ENCODE results near the gene CASP8. TPM values are rescaled to one million over a fixed set of nuclear protein-coding genes. Genes with fewer than 3 reads are reported as not detected.

Gene CASP8
- total RNA-seq, 4 donors from 2014 or later = 4.9 to 17.9 (median 5.3) TPM

DNA sequence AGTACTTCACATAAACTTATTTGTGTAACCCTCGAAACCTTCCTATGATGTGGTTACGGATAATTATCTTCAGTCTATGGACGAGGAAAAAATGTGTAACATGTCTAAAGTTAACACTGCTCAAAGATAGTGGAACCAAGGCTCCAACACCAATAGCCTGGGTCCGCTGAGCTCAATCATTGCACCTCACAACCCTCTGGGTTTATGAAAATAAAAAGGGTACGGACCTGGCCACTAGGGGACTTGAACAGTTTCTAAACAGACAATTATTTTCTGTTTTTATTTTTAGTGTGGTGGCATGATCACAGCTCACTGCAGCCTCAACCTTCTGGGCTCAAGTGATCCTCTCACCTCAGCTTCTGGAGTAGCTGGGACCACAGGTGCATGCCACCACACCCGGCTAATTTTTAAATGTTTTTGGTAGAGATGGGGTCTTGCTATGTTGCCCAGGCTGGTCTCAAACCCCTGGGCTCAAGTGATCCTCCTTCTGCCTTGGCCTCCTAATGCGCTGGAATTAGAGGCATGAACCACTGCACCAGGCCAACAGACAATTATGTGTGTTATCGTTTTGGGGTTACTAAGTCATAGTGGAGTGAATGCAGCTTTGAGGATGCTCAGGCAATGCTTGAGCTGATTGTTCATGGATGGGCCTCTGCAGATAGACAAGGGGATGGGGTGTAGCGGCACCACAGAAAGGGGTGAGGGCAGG is 10.1 kb downstream of the CASP8 start:
- H3K4me3 ChIP-seq = no peak overlapping the region
- no peak for DNase-seq (ENCODE audit: extremely low spot score)
- WGBS = 93% methylated on average over 9 of the region's 9 CpGs
- TF ChIP-seq EP300 (IDR thresholded peaks at IDR 0.05) (no peak), POLR2AphosphoS5 (IDR thresholded peaks at IDR 0.05) (no peak), POLR2A (IDR thresholded peaks at IDR 0.05; ENCODE audit: low read depth) (no peak)
- TF ChIP-seq, protein P1, sequence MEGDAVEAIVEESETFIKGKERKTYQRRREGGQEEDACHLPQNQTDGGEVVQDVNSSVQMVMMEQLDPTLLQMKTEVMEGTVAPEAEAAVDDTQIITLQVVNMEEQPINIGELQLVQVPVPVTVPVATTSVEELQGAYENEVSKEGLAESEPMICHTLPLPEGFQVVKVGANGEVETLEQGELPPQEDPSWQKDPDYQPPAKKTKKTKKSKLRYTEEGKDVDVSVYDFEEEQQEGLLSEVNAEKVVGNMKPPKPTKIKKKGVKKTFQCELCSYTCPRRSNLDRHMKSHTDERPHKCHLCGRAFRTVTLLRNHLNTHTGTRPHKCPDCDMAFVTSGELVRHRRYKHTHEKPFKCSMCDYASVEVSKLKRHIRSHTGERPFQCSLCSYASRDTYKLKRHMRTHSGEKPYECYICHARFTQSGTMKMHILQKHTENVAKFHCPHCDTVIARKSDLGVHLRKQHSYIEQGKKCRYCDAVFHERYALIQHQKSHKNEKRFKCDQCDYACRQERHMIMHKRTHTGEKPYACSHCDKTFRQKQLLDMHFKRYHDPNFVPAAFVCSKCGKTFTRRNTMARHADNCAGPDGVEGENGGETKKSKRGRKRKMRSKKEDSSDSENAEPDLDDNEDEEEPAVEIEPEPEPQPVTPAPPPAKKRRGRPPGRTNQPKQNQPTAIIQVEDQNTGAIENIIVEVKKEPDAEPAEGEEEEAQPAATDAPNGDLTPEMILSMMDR (IDR thresholded peaks at IDR 0.05) = no peak
- no peaks in the 10 kb centered on the region for H3K27me3 ChIP-seq
- H3K27ac ChIP-seq (replicated peaks in 1 of 4) = no peak overlapping the region
- H3K36me3 ChIP-seq = peaks cover 10 to 81% (median 37%) of the 10 kb centered on the region in 4 donors
- H3K4me1 ChIP-seq = no peaks in the 10 kb centered on the region
- no peaks in the 10 kb centered on the region for H3K9me3 ChIP-seq
- intact Hi-C loops (cut with DNase I) = no loop called here

DNA sequence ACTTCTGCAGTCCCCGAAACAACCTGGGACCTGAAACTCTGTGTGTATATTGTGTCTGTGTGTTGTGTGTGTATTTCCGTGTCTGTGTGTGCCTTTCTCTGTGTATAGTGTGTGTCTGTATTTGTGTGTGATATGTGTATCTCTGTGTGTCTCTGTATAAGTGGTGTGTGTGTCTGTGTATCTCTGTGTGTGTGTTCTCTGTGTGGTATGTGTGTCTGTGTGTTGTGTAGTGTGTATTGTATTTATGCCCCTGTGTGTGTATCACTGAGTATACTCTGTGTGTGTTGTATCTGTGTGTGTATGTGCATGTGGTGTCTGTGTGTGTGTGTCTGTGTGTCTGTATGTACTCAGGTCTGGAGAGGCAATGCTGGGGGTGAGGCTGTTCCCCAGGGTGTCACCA is 11.6 kb downstream of the CASP8 start:
- TF ChIP-seq POLR2AphosphoS5 (IDR thresholded peaks at IDR 0.05) = no peak
- no peak for TF ChIP-seq EP300 (IDR thresholded peaks at IDR 0.05)
- no peak for TF ChIP-seq POLR2A (IDR thresholded peaks at IDR 0.05; ENCODE audit: low read depth)
- TF ChIP-seq, protein P1 (IDR thresholded peaks at IDR 0.05) = no peak
- Histone ChIP-seq H3K27me3 (no peaks in the 10 kb centered on the region), H3K36me3 (peaks cover 19 to 88% (median 47%) of the 10 kb centered on the region in 4 donors), H3K4me3 (no peak overlapping the region), H3K27ac (replicated peaks in 1 of 4) (no peak overlapping the region), H3K4me1 (no peaks in the 10 kb centered on the region), H3K9me3 (no peaks in the 10 kb centered on the region)
- no peak for DNase-seq (ENCODE audit: extremely low spot score)
- intact Hi-C loops (cut with DNase I) = no loop called here
- WGBS = 92% methylated on average over 2 of the region's 2 CpGs

DNA sequence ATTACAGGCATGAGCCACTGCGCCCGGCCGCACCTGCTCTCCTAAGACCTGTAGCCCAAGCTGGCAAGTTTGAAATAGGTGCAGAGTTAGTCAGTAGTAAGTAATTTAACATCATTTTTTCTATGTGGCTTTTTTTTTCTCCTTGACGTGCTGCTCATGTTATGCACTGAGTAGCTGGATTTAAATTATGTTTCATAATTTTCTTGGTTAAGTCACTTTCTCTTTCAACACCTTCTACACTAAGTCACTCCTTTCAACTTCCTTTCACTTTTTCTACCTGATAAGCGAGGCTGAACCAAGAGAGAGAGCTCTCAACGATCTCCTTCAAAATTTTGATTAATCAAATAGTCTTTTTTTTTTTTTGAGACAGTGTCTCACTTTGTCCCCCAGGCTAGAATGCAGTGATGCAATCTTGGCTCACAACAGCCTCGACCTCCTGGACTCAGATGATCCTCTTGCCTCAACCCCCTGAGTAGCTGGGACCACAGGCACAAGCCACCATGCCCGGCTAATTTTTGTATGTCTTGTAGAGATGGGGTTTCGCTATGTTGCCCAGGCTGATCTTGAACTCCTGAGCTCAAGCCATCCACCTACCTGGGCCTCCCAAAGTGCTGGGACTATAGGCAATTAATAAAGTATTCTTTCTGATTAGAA is 13.1 kb downstream of the CASP8 start:
- no peaks in the 10 kb centered on the region for H3K4me1 ChIP-seq
- WGBS = 89% methylated on average over 9 of the region's 9 CpGs
- DNase-seq (ENCODE audit: extremely low spot score) = peak; percentile 17
- H3K36me3 ChIP-seq = peaks cover 25 to 82% (median 46%) of the 10 kb centered on the region in 4 donors
- TF ChIP-seq POLR2AphosphoS5 (IDR thresholded peaks at IDR 0.05) (no peak), EP300 (IDR thresholded peaks at IDR 0.05) (no peak), POLR2A (IDR thresholded peaks at IDR 0.05; ENCODE audit: low read depth) (no peak)
- TF ChIP-seq, protein P1 (IDR thresholded peaks at IDR 0.05) = no peak
- H3K9me3 ChIP-seq = no peaks in the 10 kb centered on the region
- H3K4me3 ChIP-seq = no peak overlapping the region
- no peaks in the 10 kb centered on the region for H3K27me3 ChIP-seq
- intact Hi-C loops (cut with DNase I) = no loop called here
- no peak overlapping the region for H3K27ac ChIP-seq (replicated peaks in 1 of 4)

DNA sequence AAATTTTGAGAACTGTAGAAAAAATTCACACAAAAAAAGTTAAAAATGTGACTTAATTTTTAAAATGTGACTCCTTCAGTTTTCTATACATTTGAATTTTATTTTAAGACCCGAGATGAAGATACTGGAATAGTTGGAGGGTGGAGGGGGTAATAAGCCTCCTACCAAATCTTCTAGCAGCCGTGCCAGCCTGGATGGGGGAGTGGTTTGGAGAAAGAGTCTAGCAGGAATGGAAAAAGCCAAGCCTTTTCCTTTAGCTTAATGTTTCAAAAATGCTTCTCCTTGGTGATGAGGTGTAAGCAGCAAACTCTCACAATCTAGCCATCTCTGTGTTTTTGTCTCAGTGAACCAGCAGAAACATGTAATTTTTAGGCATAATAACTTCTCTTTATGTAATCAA is 14.7 kb downstream of the CASP8 start:
- Histone ChIP-seq H3K4me1 (peaks cover 0 to 3% (median 0%) of the 10 kb centered on the region in 4 donors), H3K27me3 (no peaks in the 10 kb centered on the region), H3K36me3 (peaks cover 34 to 85% (median 50%) of the 10 kb centered on the region in 4 donors), H3K4me3 (no peak overlapping the region), H3K9me3 (no peaks in the 10 kb centered on the region), H3K27ac (replicated peaks in 1 of 4) (no peak overlapping the region)
- TF ChIP-seq, protein P1 (IDR thresholded peaks at IDR 0.05) = no peak
- TF ChIP-seq POLR2A (IDR thresholded peaks at IDR 0.05; ENCODE audit: low read depth) = no peak
- TF ChIP-seq POLR2AphosphoS5 (IDR thresholded peaks at IDR 0.05) = no peak
- no peak for TF ChIP-seq EP300 (IDR thresholded peaks at IDR 0.05)
- intact Hi-C loops (cut with DNase I) = no loop called here
- DNase-seq (ENCODE audit: extremely low spot score) = peak; percentile 14
- WGBS = 95% methylated on average over 2 of the region's 2 CpGs
